GM18867 (cell line): ENCODE results near the gene SBF2.
"Not testable (repeated sequence)": the region's sequence is repeated elsewhere in the genome, so short reads cannot be mapped to it uniquely, and the experiment has no call there.

Experiments used
- ATAC-seq: cut with Tn5 transposase; IDR thresholded peaks from one replicate; pipeline ENCODE4 v1.9.1; 2021; ENCODE audit warnings: mild to moderate bottlenecking, moderate library complexity; ENCODE audit not compliant: unreplicated experiment

Gene SBF2

DNA sequence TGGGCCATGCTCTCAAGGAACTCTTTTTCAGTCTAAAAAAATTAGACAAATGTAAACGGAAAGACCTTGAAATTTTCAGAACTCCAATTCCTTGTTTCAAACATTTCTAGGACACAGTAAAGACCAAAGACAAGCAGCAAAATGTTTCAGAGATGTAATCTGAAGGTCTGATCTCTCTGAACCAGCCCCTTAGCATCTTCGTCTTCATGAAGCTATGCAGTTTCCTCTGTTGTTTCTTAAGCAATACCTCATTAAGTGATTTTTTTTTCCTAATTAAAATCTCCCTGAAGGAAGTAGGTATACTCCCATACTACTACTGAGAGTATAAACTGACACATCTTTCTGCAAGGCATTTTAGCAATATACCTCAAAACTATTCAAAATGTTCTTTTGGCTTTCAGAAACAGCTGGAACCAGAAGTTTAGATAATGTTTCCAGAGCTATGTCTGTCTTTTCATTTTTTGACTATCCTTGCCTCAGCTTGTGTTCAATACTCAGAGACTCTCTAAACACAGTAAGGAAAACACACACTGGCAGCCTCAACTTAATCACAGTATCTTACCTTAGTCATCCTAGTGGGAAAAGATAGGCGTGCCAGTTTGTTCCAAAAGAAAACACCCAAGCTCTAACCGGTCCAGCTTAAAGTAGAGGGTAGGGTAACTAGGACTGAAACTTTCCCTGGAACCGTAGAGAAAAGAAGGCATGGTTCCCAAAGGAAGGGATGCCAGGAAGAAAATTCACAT lies 25.1 kb downstream of the SBF2 start:
- ATAC-seq, result no peak

DNA sequence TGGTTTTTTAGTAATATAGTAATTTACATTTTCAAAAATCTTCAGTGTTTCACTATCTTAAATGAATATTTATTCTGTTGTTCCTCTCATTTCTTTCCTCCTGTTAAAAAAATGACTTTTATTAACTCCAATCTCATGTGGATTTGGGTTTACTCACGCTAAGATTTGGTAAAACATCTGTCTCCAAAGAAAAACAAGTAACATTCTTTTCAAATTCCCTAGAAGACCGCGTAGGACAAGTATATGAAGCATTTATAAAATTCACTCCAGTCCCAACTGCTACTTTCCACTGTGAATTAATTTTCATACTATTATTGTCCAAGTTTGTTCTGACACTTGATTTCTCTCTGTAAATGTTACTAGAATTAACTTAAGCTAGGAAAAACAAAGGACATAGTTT lies 26.2 kb downstream of the SBF2 start:
- ATAC-seq, result no peak

DNA sequence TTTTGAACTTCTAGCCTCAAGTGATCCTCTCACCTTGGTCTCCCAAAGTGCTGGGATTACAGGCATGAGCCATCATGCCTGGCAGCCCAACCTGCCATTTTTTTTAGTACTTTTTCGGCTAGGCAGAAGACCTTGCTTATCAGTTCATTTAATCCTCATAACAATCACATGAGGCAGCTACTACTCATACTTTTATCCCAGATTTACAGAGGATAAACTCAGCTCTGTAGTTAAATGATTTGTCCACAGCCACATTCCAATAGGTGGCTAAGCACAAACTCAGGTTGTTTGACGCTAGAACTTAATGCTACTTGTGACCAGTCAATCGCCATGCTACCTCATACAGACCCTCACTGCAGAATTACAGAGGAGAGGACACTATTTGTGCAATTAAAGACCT lies 28.1 kb downstream of the SBF2 start:
- no peak for ATAC-seq

DNA sequence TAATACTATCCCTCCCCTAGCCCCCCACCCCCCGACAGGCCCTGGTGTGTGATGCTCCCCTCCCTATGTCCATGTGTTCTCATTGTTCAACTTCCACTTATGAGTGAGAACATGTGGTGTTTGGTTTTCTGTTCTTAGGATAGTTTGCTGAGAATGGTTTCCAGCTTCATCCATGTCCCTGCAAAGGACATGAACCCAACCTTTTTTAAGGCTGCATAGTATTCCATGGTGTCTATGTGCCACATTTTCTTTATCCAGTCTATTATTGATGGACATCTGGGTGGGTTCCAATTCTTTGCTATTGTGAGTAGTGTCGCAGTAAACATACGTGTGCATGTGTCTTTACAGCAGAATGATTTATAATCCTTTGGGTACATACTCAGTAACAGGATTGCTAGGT lies 29.3 kb downstream of the SBF2 start:
- ATAC-seq, result not testable (repeated sequence)

DNA sequence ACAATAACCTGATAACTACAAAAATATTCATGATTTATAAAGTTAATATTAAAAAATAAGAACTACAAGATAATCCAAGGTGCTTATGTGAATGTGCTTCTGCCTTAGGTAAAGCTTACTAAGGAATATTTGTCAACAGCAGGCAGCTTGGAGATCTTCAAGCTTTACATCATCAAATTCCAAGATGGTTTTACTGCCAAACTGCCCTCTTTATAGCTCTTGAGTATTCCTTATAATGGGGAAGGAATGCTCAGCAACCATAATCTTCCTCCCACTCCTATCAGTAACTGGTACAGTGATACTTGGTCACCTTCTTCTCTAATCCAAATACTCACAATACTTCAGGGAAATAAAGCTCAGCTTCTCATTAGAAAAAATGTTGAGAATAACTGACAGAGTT lies 30.1 kb downstream of the SBF2 start:
- no peak for ATAC-seq

DNA sequence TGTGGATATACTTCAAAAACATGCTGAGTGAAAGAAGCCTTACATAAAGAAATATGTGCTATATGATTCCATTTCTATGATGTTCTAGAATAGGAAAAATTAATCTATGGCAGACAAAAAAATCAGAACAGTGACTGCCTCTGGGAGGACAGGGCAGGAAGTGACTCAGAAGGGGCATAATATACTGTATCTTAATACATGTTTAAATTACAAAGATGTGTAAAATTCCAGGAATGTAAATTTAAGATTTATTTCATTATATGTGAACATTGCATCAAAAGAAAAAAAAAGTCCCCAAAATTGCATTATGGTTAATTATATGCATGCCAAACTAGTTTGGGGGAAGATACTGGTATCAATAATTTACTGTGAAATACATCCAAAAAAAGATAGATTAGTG lies 32.2 kb downstream of the SBF2 start:
- ATAC-seq, result no peak

DNA sequence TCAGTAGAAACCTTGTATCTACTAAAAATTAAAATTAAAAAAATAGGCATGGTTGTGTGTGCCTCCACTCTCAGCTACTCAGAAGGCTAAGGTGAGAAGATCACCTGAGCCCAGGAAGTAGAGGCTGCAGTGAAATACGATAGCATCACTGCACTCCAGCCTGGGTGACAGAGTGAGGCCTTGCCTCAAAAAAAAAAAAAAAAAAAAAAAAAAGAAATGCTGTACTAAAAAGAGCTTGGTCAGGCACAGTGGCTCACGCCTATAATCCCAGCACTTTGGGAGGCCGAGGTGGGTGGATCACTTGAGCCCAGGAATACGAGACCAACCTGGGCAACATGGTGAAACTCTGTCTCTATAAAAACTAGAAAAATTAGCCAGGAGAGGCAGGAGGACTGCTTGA lies 36.5 kb downstream of the SBF2 start:
- ATAC-seq, result no peak

DNA sequence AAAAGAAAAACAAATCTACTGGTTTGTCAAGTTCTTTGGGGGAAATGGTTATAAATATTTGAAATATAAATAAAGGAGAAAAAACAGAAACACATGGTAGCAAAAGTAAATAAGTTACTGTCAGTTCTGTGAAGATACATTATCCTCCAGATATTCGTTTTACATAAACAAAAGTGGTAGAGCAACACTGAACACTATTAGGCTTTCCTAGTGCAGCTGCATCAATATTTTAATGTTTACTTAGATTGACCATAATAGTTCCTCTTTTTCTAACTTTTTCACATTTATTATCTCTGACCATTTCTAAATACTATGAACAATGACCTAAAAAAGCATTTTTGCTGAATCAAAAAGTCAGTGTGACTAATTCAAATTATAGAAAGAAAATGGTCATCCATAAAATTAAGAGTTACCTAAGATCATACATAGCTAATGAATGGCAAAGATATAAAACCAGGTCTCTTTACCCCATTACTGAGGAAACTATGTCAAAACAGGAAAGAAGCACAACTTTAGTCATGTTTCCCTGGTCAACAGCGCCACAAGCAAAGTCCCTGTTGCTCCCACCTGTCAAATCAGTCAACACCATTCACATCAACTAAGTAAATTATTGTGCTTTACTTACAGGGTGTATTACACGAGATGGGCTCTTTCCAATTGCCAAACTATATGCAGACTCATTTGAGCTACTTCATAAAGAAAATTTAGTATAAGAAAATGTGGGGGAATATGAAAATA lies 38.5 kb downstream of the SBF2 start:
- no peak for ATAC-seq

DNA sequence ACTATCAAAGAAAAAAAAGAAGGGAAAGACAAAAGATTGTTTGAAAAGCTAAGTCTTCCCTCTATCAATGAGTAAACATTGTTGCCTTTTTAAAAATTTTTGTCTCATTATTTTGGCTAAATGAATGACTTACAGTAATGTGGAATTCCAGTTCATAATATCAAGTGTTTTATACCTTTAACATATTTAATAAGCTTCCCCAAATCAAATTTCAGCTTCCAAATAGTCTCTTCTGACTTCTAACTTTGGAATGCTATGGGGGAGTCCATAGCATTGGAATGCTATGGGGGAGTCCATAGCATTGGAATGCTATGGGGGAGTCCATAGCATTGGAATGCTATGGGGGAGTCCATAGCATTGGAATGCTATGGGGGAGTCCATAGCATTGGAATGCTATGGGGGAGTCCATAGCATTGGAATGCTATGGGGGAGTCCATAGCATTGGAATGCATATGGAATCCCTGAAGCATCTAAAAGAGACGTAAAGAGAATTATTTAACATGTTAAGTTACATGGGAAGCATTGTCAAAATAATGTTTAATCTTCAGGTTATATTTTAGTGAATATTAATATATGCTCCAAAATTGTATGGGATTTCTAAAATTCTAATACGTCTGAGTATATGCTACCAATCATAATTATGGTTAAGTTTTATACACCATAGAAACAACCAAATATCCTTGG lies 44.4 kb downstream of the SBF2 start:
- ATAC-seq, result not testable (repeated sequence)

DNA sequence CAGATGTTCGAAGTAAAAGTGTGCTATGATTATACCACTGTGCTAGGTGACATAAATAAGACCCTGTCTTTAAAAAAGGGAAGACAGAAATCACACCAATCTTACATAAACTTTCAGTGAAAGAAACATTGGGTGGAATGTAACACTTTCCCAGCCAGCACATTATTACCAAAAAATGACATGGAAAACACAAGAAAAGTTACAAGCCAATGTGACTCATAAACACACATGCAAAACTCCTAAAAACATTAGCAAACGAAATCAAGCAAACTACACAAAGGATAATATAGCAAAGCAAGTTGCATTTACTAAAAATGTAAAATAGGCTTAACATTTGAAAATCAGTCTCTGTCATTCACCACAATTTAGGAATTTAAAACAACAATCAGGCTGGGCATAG lies 47.0 kb downstream of the SBF2 start:
- ATAC-seq, result no peak

DNA sequence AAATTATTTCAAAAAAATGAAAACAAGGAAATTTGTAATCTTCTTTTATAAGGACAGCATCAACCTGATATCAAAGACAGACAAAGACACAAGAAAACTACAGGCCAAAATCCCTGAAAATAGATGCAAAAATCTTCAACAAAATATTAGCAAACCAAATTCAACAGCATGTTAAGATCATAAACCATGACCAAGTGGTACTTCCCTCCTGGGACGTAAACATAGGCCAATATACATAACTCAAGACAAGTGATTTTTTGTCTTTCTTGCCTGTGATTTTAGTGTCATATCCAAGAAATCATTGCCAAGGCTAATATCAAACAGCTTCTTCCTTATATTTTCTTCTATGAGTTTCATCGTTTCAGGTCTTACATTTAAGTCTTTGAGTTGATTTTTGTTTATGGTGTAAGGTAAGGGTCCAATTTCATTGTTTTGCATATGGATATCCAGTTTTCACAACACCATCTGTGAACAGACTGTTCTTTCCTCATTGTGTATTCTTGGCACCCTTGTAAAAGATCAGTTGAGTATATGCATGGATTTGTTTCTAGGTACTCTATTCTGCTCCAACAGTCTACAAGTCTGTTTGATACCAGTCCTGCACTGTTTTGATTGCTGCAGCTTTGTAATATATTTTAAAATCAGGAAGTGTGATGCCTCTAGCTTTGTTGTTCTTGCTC lies 50.0 kb downstream of the SBF2 start:
- no peak for ATAC-seq

DNA sequence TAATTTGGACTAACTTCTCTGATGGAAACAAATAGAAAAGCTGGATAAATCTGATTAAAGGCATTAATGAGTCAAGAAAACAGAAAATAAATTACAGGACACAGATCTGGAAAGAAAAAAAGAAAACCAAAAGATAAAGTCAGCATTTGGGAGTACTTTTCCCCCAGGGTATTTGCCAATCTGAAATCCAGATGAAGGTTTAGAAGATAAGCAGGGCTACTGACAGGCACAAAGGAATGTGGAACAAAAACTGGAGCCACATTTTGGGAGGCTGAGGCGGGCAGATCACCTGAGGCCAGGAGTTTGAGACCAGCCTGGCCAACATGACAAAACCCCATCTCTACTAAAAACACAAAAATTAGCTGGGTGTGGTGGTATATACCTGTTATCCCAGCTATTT lies 57.2 kb downstream of the SBF2 start:
- ATAC-seq, result no peak

DNA sequence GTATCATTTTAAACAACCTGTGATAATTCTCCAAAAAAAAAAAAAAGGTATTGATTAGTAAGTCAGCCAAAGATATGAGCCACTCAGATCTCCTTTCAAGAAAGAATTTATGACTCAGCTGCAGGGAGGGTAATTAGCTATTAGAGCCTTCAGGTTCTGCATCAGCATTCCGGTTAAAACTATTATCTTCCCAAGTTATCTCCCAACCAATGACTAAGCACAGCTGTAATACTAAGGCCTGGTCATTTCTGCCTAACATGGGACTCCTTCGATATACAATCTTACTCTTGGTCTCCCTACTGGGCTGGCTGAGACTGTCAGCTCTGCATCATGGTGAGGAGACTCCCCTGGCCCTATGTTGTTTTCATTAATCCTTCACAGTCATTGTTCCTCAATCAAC lies 60.4 kb downstream of the SBF2 start:
- ATAC-seq, result no peak

DNA sequence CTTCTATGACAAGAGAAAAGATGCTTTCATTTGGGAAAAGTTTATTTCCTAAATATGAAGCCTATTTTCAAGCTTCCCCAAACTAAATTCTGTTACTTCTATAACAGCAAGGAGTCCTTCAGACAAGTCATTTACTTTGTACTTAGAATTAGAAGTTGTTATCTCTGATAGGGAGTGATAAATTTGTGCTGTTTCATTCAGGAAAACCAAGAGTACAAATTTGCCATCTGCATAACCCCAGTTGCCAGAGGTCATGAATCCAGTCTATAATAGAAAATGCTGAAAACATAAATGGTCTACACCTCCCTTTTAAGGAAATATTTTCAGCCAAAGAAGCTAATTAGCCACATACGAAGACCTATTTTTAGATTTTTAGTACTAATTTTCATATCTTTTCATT lies 61.3 kb downstream of the SBF2 start:
- ATAC-seq, result no peak

DNA sequence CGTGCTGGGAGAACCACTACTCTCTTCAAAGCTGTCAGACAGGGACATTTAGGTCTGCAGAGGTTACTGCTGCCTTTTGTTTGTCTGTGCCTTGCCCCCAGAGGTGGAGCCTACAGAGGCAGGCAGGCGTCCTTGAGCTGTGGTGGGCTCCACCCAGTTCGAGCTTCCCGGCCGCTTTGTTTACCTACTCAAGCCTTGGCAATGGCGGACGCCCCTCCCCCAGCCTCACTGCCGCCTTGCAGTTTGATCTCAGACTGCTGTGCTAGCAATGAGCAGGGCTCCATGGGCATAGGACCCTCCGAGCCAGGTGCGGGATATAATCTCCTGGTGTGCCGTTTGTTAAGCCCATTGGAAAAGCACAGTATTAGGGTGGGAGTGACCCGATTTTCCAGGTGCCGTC lies 62.2 kb downstream of the SBF2 start:
- ATAC-seq, result not testable (repeated sequence)

DNA sequence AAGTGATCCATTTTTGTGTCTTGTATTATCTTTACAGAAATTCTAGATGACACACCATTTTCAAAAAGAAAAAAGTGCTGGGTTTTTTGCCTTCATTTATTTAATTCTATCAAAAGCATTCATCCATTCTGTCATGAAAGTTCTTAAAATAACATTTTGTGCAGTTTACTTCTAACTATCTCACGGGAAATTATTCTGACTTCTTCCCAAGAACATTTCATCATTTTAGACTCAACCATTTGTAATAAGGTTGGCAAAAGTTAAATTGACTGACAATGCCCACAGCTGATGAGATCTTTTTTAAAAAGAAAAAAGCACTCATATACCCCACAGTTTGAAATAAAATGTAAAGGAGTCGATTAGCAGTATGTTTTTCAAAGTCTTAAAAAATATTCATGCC lies 68.5 kb downstream of the SBF2 start:
- ATAC-seq, result no peak

DNA sequence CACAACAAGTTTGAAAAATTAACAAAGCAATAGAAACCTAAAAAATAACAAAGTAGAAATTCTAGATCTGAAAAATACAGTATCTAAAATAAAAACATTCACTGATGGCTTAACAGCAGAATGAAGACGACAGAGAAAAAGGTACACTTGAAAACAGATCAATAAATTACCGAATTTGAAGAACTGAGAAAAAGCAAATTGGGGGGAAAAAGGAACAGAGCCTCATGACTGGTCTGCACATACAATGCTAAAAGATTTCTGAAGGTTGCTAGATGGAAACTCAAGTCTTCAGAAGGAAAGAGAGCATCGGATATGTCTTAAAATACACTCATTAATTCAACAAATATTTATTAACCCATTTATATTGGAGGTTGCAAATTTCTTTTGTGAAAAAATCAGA lies 71.6 kb downstream of the SBF2 start:
- ATAC-seq, result no peak

DNA sequence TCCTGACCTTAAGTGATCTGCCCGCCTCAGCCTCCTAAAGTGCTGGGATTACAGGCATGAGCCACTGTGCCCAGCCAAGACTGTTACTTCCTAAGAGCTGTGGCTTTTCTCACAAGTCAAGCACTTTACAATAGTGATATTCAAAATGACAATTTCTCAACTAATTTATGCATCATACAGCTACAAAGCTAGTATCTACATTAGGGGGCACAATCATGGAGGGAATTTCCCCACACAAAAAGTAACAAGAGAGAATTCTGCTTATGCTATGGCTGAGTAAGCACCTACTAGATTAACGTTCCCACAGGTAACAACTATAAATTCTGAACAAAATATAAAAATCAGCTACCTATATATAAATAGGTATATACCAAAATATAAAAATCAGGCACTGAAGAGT lies 72.7 kb downstream of the SBF2 start:
- no peak for ATAC-seq

DNA sequence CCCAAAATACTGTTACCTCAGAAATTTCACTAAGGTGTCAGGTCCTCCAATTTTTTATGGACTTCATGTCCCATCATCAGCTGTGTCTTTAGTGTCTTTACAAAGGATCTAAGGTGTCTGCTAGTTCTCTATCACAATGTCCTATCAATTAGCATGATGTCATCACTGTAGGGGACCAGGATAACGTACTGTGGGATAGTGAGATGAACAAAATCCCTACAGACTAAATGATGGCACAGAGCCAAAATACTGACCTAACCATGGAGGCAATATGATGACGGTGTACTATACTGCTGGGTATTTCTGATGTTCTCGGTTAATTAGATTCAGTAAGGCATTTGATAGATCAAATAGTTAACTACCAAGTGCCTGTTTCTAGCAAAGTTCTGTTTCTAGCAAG lies 82.5 kb downstream of the SBF2 start:
- no peak for ATAC-seq

DNA sequence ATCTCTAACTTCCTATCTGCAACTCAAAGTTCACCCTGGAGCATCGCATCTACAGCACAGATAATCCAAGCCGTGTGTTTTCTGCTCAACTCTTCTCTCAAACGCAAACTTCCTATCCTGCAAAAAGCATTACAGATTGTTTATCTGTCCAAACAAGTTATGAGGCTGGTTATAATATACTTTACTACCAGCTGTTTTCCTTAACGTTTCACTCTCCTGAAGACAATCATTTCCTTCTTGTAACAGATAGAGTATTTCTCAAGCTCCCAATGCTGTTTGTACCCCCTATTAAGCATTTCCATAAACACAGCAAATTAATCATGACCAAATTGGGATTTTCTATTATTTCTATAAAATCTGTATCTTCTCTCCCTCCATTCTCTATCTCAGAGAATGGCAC lies 84.7 kb downstream of the SBF2 start:
- ATAC-seq, result no peak

DNA sequence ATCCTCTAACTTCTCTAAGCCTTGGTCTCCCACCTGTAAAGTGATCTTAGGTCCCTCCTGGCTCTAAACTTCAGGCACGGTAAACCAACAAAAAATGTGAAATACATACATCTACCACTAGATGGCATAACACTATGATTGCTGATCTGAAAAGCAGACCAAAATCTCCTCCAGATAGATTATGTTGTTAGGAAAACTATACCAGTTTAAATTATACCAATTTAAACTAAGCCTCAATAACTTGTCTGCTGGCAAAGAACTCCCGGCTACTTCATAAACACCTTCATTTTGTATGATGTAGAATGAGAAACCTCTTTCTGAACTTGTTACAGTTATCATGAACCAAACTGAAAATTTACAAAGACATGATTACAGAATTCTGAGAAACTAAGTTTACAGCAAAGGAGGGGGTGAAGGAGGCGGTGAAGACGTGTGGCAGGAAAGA lies 85.9 kb downstream of the SBF2 start:
- ATAC-seq, result peak; percentile 54
